Upper lobe of right lung (tissue), 1 donor: ENCODE measurements around the gene UGT1A7. TPM values are rescaled to one million over a fixed set of nuclear protein-coding genes. Genes with fewer than 3 reads are reported as not detected.

Source experiments
- ATAC-seq: fragments of 200-7000 bp; cut with Tn5 transposase; one replicate; pipeline ENCODE4 v1.9.1; 2020; ENCODE audit warnings: mild to moderate bottlenecking, moderate library complexity
- DNase-seq: peaks from one replicate; pipeline ENCODE4 v3.0.0-alpha.2; 2020
- H3K27ac ChIP-seq: fragments of 200-600 bp; one replicate; pipeline ENCODE4 v1.8.0; 2022
- H3K27me3 ChIP-seq: fragments of 200-600 bp; one replicate; pipeline ENCODE4 v1.8.0; 2022; ENCODE audit warnings: mild to moderate bottlenecking
- H3K36me3 ChIP-seq: fragments of 200-600 bp; one replicate; pipeline ENCODE4 v1.8.0; 2022
- H3K4me1 ChIP-seq: fragments of 200-600 bp; one replicate; pipeline ENCODE4 v1.8.0; 2022
- H3K4me3 ChIP-seq: fragments of 200-600 bp; one replicate; pipeline ENCODE4 v1.8.0; 2022; ENCODE audit warnings: mild to moderate bottlenecking
- H3K9me3 ChIP-seq: fragments of 200-600 bp; one replicate; pipeline ENCODE4 v1.8.0; 2022
- intact Hi-C: fragments of 100-400 bp; cut with DNase I; formaldehyde crosslinking; loops from one replicate; pipeline ENCODE4 v1.11.0; 2022
- total RNA-seq: library from RNA; stranded (reverse); fragmentation: NEBNext Ultra II Directional; extraction: Animal tissue kit (Norgen Biotek cat#: 25700); gene quantifications from one replicate; pipeline ENCODE4 v1.2.1, GENCODE V29; 2021
- TF ChIP-seq, protein P1 (sequence below): fragments of 200-600 bp; IDR thresholded peaks from one replicate; pipeline ENCODE4 v1.8.0; 2022; ENCODE audit warnings: antibody characterized with exemption
- donor health status: DM: no; HTN: yes; CAD: no; lungs with severe emphysema.

The UGT1A7 gene
- total RNA-seq, 1 donor from 2014 or later, result not detected

DNA sequence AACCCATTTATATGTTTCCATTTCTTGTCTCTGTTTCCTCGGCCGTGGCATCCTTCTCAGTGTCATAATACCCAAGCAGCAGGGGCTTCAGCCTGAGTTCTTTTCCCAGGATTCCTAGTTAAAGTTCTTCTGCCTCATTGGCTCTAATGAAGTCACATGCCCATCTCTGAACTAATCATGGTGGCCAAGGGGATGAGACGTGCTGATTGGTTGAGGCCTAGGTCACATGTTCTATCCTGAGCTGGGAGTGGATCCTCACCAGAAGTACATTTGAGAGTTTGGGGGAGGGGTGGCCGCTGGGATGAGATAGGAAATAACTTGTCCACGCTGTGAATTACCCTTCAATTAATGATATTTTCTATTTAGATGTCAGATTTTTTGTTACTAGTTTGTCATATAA, 27.2 kb downstream of the UGT1A7 start:
- intact Hi-C loops, result no loop called here
- no peaks in the 10 kb centered on the region for H3K27me3 ChIP-seq

DNA sequence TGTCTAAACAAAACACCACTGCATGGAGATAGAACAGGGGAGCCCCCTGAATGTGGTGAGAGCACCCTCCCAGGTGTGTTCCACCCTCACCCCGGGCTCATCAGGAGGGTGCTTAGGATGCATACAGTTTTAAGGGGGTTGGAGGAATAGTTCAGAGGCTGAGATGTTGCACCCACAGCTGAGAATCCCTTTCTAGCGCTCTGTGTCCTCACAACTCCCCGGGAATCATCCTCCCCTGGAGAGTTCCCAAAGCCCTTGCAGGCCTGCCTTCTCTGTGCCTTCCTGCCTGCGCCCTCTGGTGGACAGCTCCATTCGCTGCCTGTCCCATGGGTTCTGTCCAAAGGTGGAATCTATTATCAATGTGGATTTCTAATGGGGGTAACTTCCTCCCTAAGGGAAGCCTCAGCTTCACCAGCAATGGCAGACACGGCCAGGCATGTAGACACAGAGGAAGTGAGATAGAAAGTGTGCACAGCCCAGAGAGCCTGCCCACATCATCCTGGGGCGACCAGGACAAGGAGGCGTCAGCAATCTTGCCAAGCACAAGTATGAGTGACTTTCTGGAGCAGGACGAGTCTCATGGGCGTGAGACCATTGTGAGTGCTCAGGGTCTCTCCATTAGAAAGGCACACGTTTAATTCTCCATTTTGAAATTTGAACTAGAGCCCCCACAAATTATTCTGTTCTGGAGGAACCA, 29.8 kb downstream of the UGT1A7 start:
- Histone ChIP-seq H3K27ac (no peak overlapping the region), H3K4me3 (no peak overlapping the region), H3K4me1 (no peaks in the 10 kb centered on the region), H3K27me3 (no peaks in the 10 kb centered on the region), H3K9me3 (no peaks in the 10 kb centered on the region), H3K36me3 (no peaks in the 10 kb centered on the region)
- TF ChIP-seq, protein P1, sequence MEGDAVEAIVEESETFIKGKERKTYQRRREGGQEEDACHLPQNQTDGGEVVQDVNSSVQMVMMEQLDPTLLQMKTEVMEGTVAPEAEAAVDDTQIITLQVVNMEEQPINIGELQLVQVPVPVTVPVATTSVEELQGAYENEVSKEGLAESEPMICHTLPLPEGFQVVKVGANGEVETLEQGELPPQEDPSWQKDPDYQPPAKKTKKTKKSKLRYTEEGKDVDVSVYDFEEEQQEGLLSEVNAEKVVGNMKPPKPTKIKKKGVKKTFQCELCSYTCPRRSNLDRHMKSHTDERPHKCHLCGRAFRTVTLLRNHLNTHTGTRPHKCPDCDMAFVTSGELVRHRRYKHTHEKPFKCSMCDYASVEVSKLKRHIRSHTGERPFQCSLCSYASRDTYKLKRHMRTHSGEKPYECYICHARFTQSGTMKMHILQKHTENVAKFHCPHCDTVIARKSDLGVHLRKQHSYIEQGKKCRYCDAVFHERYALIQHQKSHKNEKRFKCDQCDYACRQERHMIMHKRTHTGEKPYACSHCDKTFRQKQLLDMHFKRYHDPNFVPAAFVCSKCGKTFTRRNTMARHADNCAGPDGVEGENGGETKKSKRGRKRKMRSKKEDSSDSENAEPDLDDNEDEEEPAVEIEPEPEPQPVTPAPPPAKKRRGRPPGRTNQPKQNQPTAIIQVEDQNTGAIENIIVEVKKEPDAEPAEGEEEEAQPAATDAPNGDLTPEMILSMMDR, result peak; percentile 83
- intact Hi-C loops, result no loop called here
- DNase-seq, result peak; percentile 92
- ATAC-seq, result peak; percentile 95

More for the DNA sequence above, 27.2 kb downstream of the UGT1A7 start:
- TF ChIP-seq, protein P1, result no peak
- no peak overlapping the region for H3K4me3 ChIP-seq
- no peak for DNase-seq
- H3K36me3 ChIP-seq, result no peaks in the 10 kb centered on the region
- H3K9me3 ChIP-seq, result no peaks in the 10 kb centered on the region
- no peak overlapping the region for H3K27ac ChIP-seq
- H3K4me1 ChIP-seq, result no peaks in the 10 kb centered on the region
- ATAC-seq, result no peak

DNA sequence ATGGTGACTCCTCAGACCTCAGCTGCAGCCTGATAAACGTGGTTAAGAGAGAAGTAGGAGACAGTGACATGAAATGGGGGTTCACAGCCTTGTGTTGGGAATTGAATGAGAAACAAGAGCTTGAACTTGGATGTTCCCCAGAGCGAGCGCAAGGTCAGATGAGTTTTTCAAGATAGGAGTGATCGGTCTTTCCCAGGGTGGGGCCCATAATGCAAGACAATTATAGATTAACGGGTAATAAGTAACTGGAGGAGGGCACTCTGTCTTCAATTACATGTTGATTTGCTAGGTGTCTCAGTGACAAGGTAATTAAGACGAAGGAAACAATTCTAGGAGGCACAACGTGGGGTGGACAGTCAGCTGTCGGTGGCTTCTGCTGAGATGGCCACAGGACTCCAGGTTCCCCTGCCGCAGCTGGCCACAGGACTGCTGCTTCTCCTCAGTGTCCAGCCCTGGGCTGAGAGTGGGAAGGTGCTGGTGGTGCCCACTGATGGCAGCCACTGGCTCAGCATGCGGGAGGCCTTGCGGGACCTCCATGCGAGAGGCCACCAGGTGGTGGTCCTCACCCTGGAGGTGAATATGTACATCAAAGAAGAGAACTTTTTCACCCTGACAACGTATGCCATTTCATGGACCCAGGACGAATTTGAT, 31.0 kb downstream of the UGT1A7 start, which contains the start of gene UGT1A5:
Gene UGT1A5 (plus strand): TSS at position 297 of the 651 bp plus-strand sequence. CDS start 85 bp downstream, at position 382.
- Histone ChIP-seq H3K4me1 (no peaks in the 10 kb centered on the region), H3K27me3 (no peaks in the 10 kb centered on the region), H3K36me3 (no peaks in the 10 kb centered on the region), H3K27ac (no peak within 1 kb of the TSS), H3K9me3 (no peaks in the 10 kb centered on the region), H3K4me3 (no peak within 1 kb of the TSS)
- intact Hi-C loops, result no loop called here
- ATAC-seq, result no peak
- TF ChIP-seq, protein P1, result no peak
- DNase-seq, result no peak

DNA sequence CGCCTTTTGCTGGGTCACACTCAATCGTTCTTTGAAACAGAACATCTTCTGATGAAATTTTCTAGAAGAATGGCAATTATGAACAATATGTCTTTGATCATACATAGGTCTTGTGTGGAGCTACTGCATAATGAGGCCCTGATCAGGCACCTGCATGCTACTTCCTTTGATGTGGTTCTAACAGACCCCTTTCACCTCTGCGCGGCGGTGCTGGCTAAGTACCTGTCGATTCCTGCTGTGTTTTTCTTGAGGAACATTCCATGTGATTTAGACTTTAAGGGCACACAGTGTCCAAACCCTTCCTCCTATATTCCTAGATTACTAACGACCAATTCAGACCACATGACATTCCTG, 31.5 kb downstream of the UGT1A7 start:
- Histone ChIP-seq H3K27ac (no peak overlapping the region), H3K9me3 (no peaks in the 10 kb centered on the region), H3K4me1 (no peaks in the 10 kb centered on the region), H3K36me3 (no peaks in the 10 kb centered on the region), H3K27me3 (no peaks in the 10 kb centered on the region), H3K4me3 (no peak overlapping the region)
- intact Hi-C loops, result no loop called here
- TF ChIP-seq, protein P1, result no peak
- DNase-seq (no peak), ATAC-seq (no peak)

DNA sequence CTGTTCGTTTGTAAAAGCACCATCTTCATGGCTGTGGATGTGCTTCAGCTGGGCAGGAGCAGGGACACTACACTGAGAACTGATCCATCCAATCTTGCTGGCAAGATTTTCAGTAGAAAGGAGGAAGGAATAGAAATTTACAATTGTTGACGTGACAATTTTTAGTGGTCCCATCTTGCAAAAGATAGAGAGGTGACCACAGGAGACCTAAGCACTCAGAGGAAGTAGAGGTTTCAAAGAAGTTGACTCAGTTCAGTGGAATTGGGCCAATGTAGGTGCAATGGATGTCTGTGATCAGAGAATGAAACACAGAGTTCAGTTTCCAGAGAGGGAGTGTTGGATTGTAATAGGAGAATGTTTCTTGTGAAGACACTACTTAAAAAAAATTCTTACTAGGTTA, 32.4 kb downstream of the UGT1A7 start:
- no peaks in the 10 kb centered on the region for H3K9me3 ChIP-seq
- no peaks in the 10 kb centered on the region for H3K36me3 ChIP-seq
- ATAC-seq (no peak), DNase-seq (no peak)
- no peaks in the 10 kb centered on the region for H3K4me1 ChIP-seq
- intact Hi-C loops, result no loop called here
- TF ChIP-seq, protein P1, result no peak
- H3K27ac ChIP-seq, result no peak overlapping the region
- H3K27me3 ChIP-seq, result no peaks in the 10 kb centered on the region
- no peak overlapping the region for H3K4me3 ChIP-seq
